ENCODE results near the gene TCP11. TPM values are rescaled to one million over a fixed set of nuclear protein-coding genes. Genes with fewer than 3 reads are reported as not detected.

The TCP11 gene
- total RNA-seq, 1 donor from 2014 or later: not detected

- H3K27me3 Mint-ChIP-seq: no peaks in the 10 kb centered on the region
- TF ChIP-seq CTCF (conservative IDR thresholded peaks at IDR 0.05): no peak
- DNase-seq (ENCODE audit: extremely low spot score, unreplicated experiment): no peak
- no peak overlapping the region for H3K27ac Mint-ChIP-seq
- H3K9me3 Mint-ChIP-seq: no peaks in the 10 kb centered on the region
- H3K4me3 Mint-ChIP-seq: no peak overlapping the region
- no peaks in the 10 kb centered on the region for H3K4me1 Mint-ChIP-seq (ENCODE audit: unreplicated experiment)
- H3K36me3 Mint-ChIP-seq: peaks cover 9% of the 10 kb centered on the region
These were observed 59.0 kb downstream of the TCP11 start for GRCh38 chr6:35082046-35082732.

GRCh38 chr6:35081426-35081851, 59.7 kb downstream of the TCP11 start:
- Mint-ChIP-seq H3K36me3 (peaks cover 8% of the 10 kb centered on the region), H3K4me1 (ENCODE audit: unreplicated experiment) (no peaks in the 10 kb centered on the region), H3K9me3 (no peaks in the 10 kb centered on the region), H3K27ac (no peak overlapping the region), H3K27me3 (no peaks in the 10 kb centered on the region), H3K4me3 (no peak overlapping the region)
- no peak for DNase-seq (ENCODE audit: extremely low spot score, unreplicated experiment)
- TF ChIP-seq CTCF (conservative IDR thresholded peaks at IDR 0.05): no peak

- Mint-ChIP-seq H3K27me3 (no peaks in the 10 kb centered on the region), H3K4me1 (ENCODE audit: unreplicated experiment) (no peaks in the 10 kb centered on the region), H3K9me3 (no peaks in the 10 kb centered on the region), H3K4me3 (no peak overlapping the region), H3K27ac (no peak overlapping the region), H3K36me3 (peaks cover 4% of the 10 kb centered on the region)
- no peak for TF ChIP-seq CTCF (conservative IDR thresholded peaks at IDR 0.05)
- DNase-seq (ENCODE audit: extremely low spot score, unreplicated experiment): no peak
These were observed 60.2 kb downstream of the TCP11 start for GRCh38 chr6:35080821-35081425.

GRCh38 chr6:35080016-35080680, 61.0 kb downstream of the TCP11 start:
- peaks cover 4% of the 10 kb centered on the region for H3K36me3 Mint-ChIP-seq
- H3K4me3 Mint-ChIP-seq: no peak overlapping the region
- no peaks in the 10 kb centered on the region for H3K4me1 Mint-ChIP-seq (ENCODE audit: unreplicated experiment)
- DNase-seq (ENCODE audit: extremely low spot score, unreplicated experiment): no peak
- no peaks in the 10 kb centered on the region for H3K9me3 Mint-ChIP-seq
- no peak for TF ChIP-seq CTCF (conservative IDR thresholded peaks at IDR 0.05)
- H3K27me3 Mint-ChIP-seq: no peaks in the 10 kb centered on the region
- no peak overlapping the region for H3K27ac Mint-ChIP-seq

- TF ChIP-seq CTCF (conservative IDR thresholded peaks at IDR 0.05): no peak
- Mint-ChIP-seq H3K27ac (no peak overlapping the region), H3K27me3 (no peaks in the 10 kb centered on the region), H3K4me3 (no peak overlapping the region), H3K4me1 (ENCODE audit: unreplicated experiment) (no peaks in the 10 kb centered on the region), H3K9me3 (no peaks in the 10 kb centered on the region), H3K36me3 (peaks cover 4% of the 10 kb centered on the region)
- DNase-seq (ENCODE audit: extremely low spot score, unreplicated experiment): no peak
These were observed 61.7 kb downstream of the TCP11 start for GRCh38 chr6:35079311-35080000.
